BJ (cell line): ENCODE results near the gene CLK4. TPM values are rescaled to one million over a fixed set of nuclear protein-coding genes. Genes with fewer than 3 reads are reported as not detected.

Experiments
- CTCF ChIA-PET: fragments of 350-600 bp; formaldehyde crosslinking; extraction: SDS; loops from one replicate; lab custom pipeline; 2021; ENCODE audit warnings: antibody characterized with exemption, inconsistent platforms; lab: Yijun Ruan, JAX
- POLR2A ChIA-PET: fragments of 300-600 bp; sonication (Branson Sonifier 250); formaldehyde crosslinking; extraction: SDS; loops from one replicate; lab custom pipeline; 2021; ENCODE audit warnings: antibody characterized with exemption; lab: Charles Lee
- DNase-seq: peaks from one replicate; pipeline ENCODE4 v3.0.0-alpha.2; 2011; ENCODE audit warnings: low read depth
- H3K27me3 ChIP-seq: 2 replicates; pipeline ENCODE4 v1.6.0; 2011; ENCODE audit warnings: low read length; ENCODE audit not compliant: control insufficient read depth, insufficient read depth
- H3K36me3 ChIP-seq: 2 replicates; pipeline ENCODE4 v1.5.1; 2011; ENCODE audit warnings: low read length; ENCODE audit not compliant: control insufficient read depth, insufficient read depth
- H3K4me3 ChIP-seq: 2 replicates; pipeline ENCODE4 v1.5.1; 2011; ENCODE audit warnings: low read depth, mild to moderate bottlenecking, control low read depth, low read length
- polyA plus RNA-seq: library from polyadenylated mRNA; depleted of rRNA; stranded (reverse); fragments of >200 nt; gene quantifications from 2 replicates; pipeline ENCODE4 v1.2.3, GENCODE V29; 2011
- TF ChIP-seq, protein P1 (sequence below): IDR thresholded peaks from 2 replicates; pipeline ENCODE4 v1.5.1; 2011; ENCODE audit warnings: low read depth, mild to moderate bottlenecking, control low read depth, inconsistent platforms, low read length, moderate library complexity; ENCODE audit not compliant: insufficient read depth

Gene CLK4
- polyA plus RNA-seq, 1 experiment = 12.4 TPM

DNA sequence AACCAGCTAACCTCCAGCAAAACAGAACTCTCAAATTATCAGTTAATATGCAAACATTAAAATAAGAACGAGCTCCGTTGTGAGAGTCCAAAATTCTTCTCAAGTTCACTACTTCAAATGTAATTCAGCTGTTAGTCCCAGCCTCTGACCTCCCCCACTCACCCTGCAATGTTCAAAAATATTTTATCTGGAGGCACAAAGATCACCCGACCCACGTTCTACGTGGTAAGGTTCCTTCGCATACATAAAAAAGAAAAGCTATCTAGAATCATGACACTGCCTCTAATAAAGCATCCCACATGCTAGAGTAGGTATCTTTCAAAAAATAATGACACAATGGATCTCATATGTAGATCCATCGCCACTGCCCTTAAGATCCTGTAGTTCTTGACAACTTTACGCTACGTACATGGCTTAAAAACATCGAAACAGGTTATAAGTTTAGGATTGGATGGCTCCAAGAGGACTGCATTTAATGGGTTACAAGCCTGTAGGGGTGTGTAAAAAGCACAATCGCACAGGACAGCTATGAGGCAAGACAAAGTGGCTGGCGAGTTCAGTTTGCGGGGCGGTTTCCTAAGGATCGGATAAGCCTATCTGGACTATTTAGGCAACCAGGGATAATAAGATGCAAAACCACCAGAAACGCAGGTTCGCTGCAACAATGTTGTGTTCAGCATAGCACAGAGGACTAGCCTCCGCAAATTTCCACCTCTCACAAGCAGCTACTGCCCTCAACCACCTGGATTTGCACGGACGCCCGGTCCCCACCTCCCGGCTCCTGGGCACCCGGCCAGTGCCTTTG, 969 bp downstream of the CLK4 start:
- TF ChIP-seq, protein P1, sequence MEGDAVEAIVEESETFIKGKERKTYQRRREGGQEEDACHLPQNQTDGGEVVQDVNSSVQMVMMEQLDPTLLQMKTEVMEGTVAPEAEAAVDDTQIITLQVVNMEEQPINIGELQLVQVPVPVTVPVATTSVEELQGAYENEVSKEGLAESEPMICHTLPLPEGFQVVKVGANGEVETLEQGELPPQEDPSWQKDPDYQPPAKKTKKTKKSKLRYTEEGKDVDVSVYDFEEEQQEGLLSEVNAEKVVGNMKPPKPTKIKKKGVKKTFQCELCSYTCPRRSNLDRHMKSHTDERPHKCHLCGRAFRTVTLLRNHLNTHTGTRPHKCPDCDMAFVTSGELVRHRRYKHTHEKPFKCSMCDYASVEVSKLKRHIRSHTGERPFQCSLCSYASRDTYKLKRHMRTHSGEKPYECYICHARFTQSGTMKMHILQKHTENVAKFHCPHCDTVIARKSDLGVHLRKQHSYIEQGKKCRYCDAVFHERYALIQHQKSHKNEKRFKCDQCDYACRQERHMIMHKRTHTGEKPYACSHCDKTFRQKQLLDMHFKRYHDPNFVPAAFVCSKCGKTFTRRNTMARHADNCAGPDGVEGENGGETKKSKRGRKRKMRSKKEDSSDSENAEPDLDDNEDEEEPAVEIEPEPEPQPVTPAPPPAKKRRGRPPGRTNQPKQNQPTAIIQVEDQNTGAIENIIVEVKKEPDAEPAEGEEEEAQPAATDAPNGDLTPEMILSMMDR = no peak
- no peak for DNase-seq
- ChIA-PET CTCF (interaction anchor here (0.6 to 1.2 kb wide), 2 partner anchors 25 to 105 kb away, joined by 3 to 4 read pairs; partner anchors contain the start of gene ZNF354A), POLR2A (no interaction called here)
- Histone ChIP-seq H3K4me3 (peak overlapping the region; percentile 75), H3K27me3 (no peaks in the 10 kb centered on the region), H3K36me3 (no peaks in the 10 kb centered on the region)

DNA sequence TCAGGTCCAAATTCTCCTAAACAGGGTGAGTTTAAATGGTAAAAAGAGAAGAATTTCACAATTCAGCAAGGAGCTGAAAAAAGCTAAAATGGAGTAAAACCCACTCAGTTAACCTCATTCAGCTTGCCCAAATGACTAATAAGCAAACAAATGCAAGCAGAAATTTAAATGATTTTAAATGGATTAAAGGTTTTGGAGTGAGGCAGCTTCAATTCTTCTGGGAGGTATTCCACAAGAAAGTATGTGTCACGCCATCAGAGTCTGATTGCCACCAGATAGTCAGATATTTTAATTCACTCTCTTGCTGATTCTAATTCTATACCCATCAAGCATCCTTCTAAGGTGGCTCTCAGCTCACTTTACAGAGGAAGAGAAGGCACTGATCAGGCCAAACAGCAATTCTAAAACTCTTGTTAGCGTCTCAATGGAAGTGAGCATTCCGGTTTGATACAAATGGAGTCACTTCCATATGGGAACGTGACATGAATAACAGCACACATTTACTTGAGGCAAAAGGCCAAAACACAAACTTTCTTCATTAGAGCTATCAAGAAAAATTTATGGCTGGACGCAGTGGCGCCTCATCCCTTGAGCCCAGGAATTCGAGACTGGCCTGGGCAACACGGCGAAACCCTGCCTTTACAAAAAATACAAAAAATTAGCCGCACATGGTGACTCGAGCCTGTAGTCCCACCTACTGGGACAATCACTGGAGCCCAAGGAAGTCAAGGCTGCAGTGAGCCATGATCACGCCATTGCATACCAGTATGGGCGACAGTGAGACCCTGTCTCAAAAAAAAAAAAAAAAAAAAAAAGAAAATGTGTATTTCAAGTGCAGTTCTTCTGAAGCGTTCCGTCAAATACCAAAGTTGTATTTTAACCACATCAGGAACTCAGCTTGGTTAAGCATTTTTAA, 2.0 kb downstream of the CLK4 start:
- ChIA-PET POLR2A (no interaction called here), CTCF (interaction anchor here (0.6 to 1.2 kb wide), 2 partner anchors 24 to 106 kb away, joined by 3 to 4 read pairs; partner anchors contain the start of gene ZNF354A)
- DNase-seq = no peak
- Histone ChIP-seq H3K27me3 (no peaks in the 10 kb centered on the region), H3K4me3 (peak overlapping the region; percentile 75), H3K36me3 (0 out of 2 replicates have a peak, but pooled peaks cover 2% of the 10 kb centered on the region)
- TF ChIP-seq, protein P1 = no peak

DNA sequence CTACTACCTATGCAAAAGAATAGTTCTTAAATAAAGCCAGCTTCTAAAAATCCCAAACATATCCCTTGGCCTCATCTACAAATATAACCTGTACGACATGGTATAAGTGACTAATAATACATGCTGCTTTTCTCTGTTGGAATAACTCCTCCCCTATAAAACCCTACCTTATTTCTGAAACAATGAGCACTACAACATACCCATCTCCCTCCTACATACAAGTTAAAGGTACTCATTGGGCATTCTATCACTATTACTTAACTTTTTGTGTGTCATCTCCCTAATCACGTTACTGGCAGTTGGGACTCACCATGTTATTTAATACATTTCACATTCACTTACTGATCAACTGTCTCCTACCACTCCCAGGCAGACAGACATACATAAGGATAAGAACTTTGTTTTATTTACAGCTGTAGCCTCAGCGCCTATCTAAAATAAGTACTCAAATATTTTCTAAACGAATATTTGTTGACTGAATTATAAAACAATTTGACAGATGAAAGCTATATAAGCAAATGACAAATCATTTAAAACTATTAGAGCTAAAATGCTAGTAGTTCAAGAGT, 4.1 kb downstream of the CLK4 start:
- no peak overlapping the region for H3K4me3 ChIP-seq
- DNase-seq = no peak
- CTCF ChIA-PET = interaction anchor here (0.8 to 1.6 kb wide), 2 partner anchors 17 to 19 kb away, joined by 3 to 5 read pairs; no protein-coding TSS in a partner anchor
- H3K36me3 ChIP-seq = peaks cover 8% of the 10 kb centered on the region; the same call in 1 of the 2 replicates
- POLR2A ChIA-PET = interaction anchor here (0.5 kb wide), 1 partner anchor 15 kb away, joined by 6 read pairs; no protein-coding TSS in a partner anchor
- H3K27me3 ChIP-seq = no peaks in the 10 kb centered on the region
- TF ChIP-seq, protein P1 = no peak

DNA sequence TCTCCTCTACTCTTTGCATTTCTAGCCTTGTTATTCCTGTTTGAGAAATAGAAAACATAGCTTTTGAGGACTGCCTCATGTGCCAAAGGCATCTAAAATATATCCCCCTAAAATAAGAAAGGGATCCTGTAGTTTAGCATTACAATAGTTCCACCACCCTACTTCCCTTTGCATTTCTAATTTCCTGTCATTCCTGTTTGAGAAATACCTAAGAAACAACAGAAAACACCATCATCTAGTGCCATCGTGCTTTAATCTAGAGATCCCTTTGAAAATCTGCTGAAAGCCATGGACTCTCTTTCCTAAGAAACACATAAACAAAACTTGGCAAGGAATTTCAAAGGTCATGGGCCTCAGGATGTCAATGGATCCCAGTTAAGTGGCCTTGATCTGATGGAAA, 7.5 kb downstream of the CLK4 start:
- CTCF ChIA-PET = interaction anchor here (1.1 kb wide), 1 partner anchor 10 kb away, joined by 4 read pairs; no protein-coding TSS in a partner anchor
- H3K36me3 ChIP-seq = peaks cover 12% of the 10 kb centered on the region

More for the DNA sequence above, 7.5 kb downstream of the CLK4 start:
- Histone ChIP-seq H3K27me3 (no peaks in the 10 kb centered on the region), H3K4me3 (no peak overlapping the region)
- DNase-seq = no peak
- POLR2A ChIA-PET = no interaction called here
- TF ChIP-seq, protein P1 = no peak
